Epidermal melanocyte (primary cell): ENCODE data around the gene NXPH1.

Experiments used
- DNase-seq: peaks from one replicate; pipeline ENCODE4 v3.0.0; 2011; ENCODE audit warnings: low spot score; ENCODE audit not compliant: insufficient read length

The NXPH1 gene

GRCh38 chr7:8435590-8436545 lies 2.5 kb downstream of the NXPH1 start:
- no peak for DNase-seq

- no peak for DNase-seq
Measured at GRCh38 chr7:8436965-8437364, 3.6 kb downstream of the NXPH1 start.

GRCh38 chr7:8437606-8438005 lies 4.2 kb downstream of the NXPH1 start:
- DNase-seq = no peak

- DNase-seq = no peak
Measured at GRCh38 chr7:8440670-8441069, 7.3 kb downstream of the NXPH1 start.

GRCh38 chr7:8441106-8441965 lies 7.9 kb downstream of the NXPH1 start:
- DNase-seq = no peak

GRCh38 chr7:8442051-8442813 lies 8.8 kb downstream of the NXPH1 start:
- no peak for DNase-seq

- DNase-seq = no peak
Measured at GRCh38 chr7:8442814-8443304, 9.4 kb downstream of the NXPH1 start.

- no peak for DNase-seq
Measured at GRCh38 chr7:8443576-8444467, 10.4 kb downstream of the NXPH1 start.

- no peak for DNase-seq
Measured at GRCh38 chr7:8444468-8444769, 11.0 kb downstream of the NXPH1 start.

- DNase-seq = no peak
Measured at GRCh38 chr7:8453535-8453934, 20.1 kb downstream of the NXPH1 start.

- no peak for DNase-seq
Measured at GRCh38 chr7:8455426-8455825, 22.0 kb downstream of the NXPH1 start.

- no peak for DNase-seq
Measured at GRCh38 chr7:8462309-8462708, 28.9 kb downstream of the NXPH1 start.

- no peak for DNase-seq
Measured at GRCh38 chr7:8465338-8465737, 31.9 kb downstream of the NXPH1 start.

GRCh38 chr7:8480527-8480926 lies 47.1 kb downstream of the NXPH1 start:
- no peak for DNase-seq

GRCh38 chr7:8481096-8481495 lies 47.7 kb downstream of the NXPH1 start:
- no peak for DNase-seq

GRCh38 chr7:8481752-8482446 lies 48.5 kb downstream of the NXPH1 start:
- DNase-seq = no peak

- DNase-seq = no peak
Measured at GRCh38 chr7:8490391-8491045, 57.1 kb downstream of the NXPH1 start.

GRCh38 chr7:8491106-8491505 lies 57.7 kb downstream of the NXPH1 start:
- no peak for DNase-seq
